Measurements from ENCODE around the gene TBC1D22B.
"Not testable (repeated sequence)": the region's sequence is repeated elsewhere in the genome, so short reads cannot be mapped to it uniquely, and the experiment has no call there.

The TBC1D22B gene

GRCh38 chr6:37305841-37306425 is 48.4 kb downstream of the TBC1D22B start:
- DNase-seq = no peak

GRCh38 chr6:37306624-37307222 is 49.2 kb downstream of the TBC1D22B start:
- peak; percentile 36 for DNase-seq

DNA sequence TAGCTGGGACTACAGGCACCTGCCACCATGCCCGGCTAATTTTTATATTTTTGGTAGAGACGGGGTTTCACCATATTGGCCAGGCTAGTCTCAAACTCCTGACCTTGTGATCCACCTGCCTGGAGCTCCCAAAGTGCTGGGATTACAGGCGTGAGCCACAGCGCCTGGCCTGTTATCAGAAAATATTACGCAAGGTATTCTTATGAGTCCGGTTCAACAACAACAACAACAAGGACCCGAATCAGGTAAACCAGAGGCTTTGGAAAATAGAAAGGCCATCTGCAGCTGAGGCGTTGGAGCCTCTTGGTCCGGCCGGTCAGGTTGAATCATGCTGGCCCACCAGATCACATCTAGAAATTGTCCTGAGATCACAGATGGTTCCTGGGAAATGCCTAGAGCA is 49.9 kb downstream of the TBC1D22B start:
- not testable (repeated sequence) for DNase-seq

GRCh38 chr6:37308069-37308815 is 50.7 kb downstream of the TBC1D22B start:
- peak; percentile 54 for DNase-seq

GRCh38 chr6:37309046-37309445 is 51.5 kb downstream of the TBC1D22B start:
- no peak for DNase-seq

DNA sequence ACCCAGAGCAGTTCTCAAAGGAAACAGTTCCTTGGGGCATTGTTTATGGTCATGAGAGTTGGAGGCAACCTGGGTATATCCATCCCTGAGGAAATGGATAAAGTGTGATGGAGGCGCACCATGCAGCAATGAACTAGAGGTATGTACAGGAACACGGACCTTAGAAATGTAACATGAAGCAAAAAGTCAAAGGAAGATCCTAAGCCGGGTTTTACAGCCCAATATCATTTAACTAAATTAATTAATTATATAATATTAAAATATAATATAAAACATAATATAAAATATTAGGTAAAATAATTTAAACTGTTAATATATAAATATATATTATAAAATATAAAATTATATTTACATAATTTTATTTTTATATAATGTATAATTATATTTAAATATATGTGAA is 52.1 kb downstream of the TBC1D22B start:
- no peak for DNase-seq

GRCh38 chr6:37310966-37311365 is 53.4 kb downstream of the TBC1D22B start:
- DNase-seq = no peak

DNA sequence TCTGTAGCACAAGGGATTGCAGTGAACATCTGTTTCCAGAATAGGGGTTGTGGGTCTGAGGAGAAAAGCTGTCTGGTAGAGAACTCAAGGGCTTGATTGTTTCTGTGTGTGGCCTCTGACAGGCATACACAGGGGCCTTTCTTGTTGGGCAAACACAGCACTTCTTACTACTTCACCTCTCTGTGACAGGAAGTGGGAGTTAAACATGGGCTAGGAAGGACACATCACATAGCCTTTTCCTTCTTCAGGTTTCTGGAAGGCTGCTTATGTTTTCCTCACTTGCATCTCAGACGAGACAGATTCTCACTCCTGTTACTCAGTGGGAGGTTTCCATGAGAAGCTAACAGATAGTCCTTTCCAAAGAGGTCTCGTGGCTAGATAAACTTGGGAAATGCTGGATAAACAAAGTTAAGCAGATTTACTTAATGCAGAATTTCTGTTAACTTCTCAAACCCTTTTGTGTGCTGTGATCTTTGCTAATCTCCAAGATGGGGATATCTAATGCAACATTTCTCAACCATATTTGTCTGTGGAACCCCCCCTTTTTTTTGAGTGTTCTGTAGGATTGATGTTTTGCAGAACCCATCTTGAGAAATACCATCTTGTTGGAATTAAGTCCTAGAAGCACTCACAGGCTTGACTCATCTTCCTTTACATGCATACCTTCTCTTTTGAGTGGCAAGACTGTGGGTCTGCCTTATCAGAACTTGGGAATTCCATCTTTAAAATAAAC is 54.3 kb downstream of the TBC1D22B start:
- no peak for DNase-seq

DNA sequence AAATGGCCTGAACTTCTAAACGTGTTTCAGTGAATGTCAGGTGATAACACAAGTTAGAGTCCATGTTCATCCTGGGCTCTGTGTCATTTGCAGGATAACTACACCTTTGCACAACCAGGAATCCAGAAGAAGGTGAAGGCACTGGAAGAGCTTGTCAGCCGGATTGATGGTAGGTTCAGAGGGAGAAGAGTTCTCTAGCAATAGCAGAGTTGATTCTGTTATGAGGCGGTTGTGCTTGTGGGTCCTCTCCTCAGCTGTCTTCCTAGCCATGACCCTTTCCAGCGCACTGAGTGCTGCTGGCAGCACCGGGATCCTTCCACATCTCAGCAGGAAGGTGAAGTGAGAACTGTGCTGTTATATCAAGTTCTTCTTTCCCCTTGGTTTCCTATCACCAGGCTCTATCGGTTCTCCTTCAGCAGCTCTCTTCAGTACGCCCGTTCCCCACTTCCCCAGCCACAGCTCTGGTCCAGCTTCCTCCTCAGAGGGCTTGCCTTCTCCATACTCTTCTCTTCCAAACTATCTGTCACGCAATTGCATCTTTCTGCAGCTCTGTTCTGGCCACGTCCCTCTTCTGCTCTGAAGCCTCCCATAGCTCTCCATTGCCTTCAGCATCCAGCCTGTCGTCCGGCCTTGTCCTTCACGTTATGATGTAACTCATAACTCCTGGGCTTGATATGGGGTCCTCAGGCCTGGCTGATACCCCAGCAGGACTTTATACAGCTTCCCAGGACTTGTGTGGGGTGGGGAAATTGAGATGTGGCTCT is 56.3 kb downstream of the TBC1D22B start:
- DNase-seq = no peak

GRCh38 chr6:37314487-37315156 is 57.0 kb downstream of the TBC1D22B start:
- DNase-seq = peak; percentile 48

- no peak for DNase-seq
These were observed 57.6 kb downstream of the TBC1D22B start for GRCh38 chr6:37315157-37315515.

DNA sequence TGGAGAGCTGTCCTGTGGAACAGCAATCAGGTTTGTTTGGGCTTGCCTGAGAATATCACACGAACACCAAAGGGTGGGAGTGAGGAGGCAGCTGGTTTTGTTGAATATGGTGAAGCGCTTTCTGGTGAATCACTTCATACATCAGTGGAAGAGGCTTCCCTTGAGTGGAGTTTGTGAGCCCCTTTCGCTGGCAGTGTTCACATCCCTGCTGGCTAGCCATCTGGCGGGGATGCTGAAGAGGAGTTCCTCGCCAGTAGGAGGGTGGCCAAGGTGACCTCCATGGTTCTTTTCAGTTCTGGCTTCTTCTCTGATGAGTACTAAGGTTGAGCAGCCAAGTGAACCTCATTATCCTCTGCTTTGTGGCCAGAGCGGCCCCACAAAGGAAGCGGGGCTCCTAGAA is 58.5 kb downstream of the TBC1D22B start:
- no peak for DNase-seq

- DNase-seq = no peak
These were observed 59.9 kb downstream of the TBC1D22B start for GRCh38 chr6:37317312-37318038.

- no peak for DNase-seq
These were observed 61.6 kb downstream of the TBC1D22B start for GRCh38 chr6:37319156-37319555.

DNA sequence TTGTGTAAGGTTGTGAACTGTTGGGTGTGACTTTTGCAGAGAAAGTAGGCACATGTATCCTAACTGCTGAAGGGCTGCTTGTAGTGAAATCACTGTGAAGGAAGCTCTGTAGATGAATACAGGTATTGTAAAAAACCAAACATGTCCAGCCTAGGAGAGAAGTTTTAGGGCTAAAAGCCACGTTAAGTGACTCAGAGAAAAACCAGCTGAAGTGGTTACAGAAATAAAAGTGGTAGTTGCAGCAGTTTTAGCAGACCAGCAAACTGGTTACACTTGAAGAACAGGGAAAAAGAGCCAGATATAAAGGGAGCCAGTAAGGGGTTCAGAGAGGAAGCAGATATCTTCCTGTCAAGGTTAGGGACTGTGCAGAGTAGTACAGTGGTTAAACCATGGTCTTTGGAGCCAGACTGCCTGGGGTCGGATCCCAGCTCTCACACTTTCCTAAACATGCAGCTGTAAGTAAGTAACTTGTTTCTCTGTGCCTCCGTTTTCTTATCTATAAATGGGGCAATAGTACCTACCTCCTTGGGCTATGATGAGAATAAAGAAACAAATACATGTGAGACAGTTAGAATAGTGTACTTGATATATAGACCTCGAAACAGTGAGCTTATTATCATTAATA is 62.4 kb downstream of the TBC1D22B start:
- no peak for DNase-seq

GRCh38 chr6:37320646-37321045 is 63.1 kb downstream of the TBC1D22B start:
- no peak for DNase-seq

- DNase-seq = no peak
These were observed 63.5 kb downstream of the TBC1D22B start for GRCh38 chr6:37321101-37321500.

DNA sequence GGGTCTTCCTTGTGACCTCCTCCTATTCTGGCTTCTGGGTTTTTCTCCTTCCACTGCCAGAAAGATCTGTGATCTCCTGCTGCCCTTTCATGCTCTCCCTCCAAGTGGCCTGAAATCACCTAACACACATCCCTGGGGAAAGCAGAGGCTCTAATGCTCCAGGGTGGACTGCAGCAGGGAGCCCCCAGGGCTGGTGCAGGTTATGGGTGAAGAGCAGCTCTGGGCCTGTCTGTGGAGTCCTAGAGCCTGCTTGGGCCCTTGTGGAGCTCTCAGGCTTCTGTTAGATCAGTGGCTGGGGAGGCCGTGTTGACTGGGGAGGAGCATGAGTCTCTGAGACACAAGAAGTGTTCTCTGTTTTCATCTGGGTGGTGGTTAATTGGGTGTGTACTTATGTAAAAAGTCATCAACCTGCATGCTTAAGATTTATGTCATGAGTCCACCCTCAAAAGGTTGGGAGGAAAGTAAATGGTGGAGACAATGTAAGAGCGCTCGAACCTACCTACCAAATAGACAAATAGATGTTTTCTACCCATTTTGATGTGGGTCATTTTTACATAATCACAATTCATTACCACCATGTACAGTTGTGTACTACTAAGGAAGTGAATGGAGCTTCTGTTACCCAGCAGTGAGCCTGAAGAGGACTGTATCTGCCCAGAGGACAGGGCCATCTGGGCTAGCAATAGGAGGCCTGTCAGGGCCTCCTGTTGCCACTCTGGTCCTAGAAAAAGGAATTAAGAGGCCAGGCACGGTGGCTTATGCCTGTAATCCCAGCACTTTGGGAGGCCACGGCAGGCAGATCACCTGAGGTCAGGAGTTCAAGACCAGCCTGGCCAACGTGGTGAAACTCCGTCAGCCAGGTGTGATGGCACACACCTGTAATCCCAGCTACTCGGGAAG is 64.2 kb downstream of the TBC1D22B start:
- no peak for DNase-seq

DNA sequence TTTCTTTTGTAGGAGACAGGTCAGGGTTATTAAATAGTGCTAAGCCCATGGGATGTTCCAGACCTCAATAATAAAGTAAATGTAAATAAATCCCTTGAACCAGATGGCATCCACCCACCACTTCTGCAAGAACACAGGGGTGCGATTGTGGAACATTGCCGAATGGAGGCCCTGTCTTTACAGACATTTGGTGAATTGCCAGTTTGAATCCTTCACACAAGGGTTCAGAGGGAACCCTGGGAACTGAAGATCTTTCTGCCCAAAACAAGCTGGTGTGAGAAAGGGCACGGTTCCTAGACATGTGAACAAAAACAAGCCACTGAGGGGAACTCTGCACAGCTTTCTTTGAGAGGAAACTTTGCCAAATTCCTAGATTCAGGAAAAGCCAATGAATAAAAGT is 66.0 kb downstream of the TBC1D22B start:
- DNase-seq = no peak

All from DMS53 (cell line).